Measurements from ENCODE around the gene SATB1. TPM values are rescaled to one million over a fixed set of nuclear protein-coding genes. Genes with fewer than 3 reads are reported as not detected.

The SATB1 gene
- total RNA-seq, 1 donor from 2014 or later = 30.2 TPM

DNA sequence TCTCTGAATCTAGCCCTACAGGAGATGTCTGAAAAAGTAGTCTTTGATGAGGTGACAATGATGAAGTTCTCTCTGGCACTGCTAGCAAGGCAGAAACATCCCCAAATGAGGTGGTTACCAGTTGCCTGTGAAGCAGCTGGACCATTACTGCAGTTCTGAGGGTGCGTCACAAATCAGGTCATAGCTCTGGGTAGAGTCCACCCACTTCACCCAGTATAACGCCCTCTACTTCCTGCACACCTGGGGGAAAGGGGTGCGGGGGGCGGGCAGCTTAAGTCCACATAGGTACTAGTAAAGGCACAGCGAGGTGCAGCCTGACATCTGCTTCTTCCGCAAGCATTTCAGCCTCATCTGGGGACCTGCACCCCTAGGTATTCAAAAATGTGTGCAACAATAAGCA lies 13.4 kb upstream of the SATB1 start:
- ATAC-seq (no peak), DNase-seq (no peak)
- intact Hi-C loops (cut with DNase I) = no loop called here
- Histone ChIP-seq H3K36me3 (no peaks in the 10 kb centered on the region), H3K4me1 (peaks cover 5% of the 10 kb centered on the region), H3K4me3 (no peak overlapping the region), H3K9me3 (no peaks in the 10 kb centered on the region), H3K27me3 (ENCODE audit: low read depth) (peaks cover 17% of the 10 kb centered on the region), H3K27ac (no peak overlapping the region)
- no peak for TF ChIP-seq CTCF (IDR thresholded peaks at IDR 0.05)

DNA sequence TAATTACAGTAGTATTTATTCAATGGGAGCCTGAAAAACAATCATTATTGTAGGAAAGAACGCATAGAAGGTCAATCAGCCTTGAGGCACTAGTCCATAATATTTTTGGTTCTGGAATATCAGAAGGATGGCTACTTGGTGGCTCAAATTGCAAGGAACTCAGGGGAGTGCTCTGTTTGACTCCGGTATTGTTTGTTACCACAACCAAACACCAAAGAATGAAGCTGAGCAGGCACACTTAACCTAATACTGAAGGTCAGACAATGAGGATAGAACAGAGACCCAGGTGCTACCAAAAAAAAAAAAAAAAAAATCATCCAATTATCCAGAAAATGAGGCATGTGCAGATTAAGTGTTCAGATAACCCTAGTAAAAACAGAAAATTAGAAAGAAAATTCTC lies 11.1 kb upstream of the SATB1 start:
- Histone ChIP-seq H3K36me3 (no peaks in the 10 kb centered on the region), H3K27ac (no peak overlapping the region), H3K9me3 (no peaks in the 10 kb centered on the region), H3K4me3 (no peak overlapping the region), H3K27me3 (ENCODE audit: low read depth) (peaks cover 7% of the 10 kb centered on the region), H3K4me1 (no peaks in the 10 kb centered on the region)
- intact Hi-C loops (cut with DNase I) = no loop called here
- ATAC-seq = no peak
- no peak for TF ChIP-seq CTCF (IDR thresholded peaks at IDR 0.05)
- DNase-seq = no peak

- Histone ChIP-seq H3K36me3 (no peaks in the 10 kb centered on the region), H3K4me3 (no peak overlapping the region), H3K9me3 (no peaks in the 10 kb centered on the region), H3K27me3 (ENCODE audit: low read depth) (peaks cover 7% of the 10 kb centered on the region), H3K4me1 (no peaks in the 10 kb centered on the region), H3K27ac (no peak overlapping the region)
- intact Hi-C loops (cut with DNase I) = no loop called here
- DNase-seq = no peak
- TF ChIP-seq CTCF (IDR thresholded peaks at IDR 0.05) = no peak
- no peak for ATAC-seq
Measured at GRCh38 chr3:18434711-18435110, 9.6 kb upstream of the SATB1 start.

- H3K4me3 ChIP-seq = no peak overlapping the region
- no peak for ATAC-seq
- H3K36me3 ChIP-seq = no peaks in the 10 kb centered on the region
- H3K27me3 ChIP-seq (ENCODE audit: low read depth) = peaks cover 7% of the 10 kb centered on the region
- H3K27ac ChIP-seq = no peak overlapping the region
- intact Hi-C loops (cut with DNase I) = no loop called here
- no peaks in the 10 kb centered on the region for H3K9me3 ChIP-seq
- H3K4me1 ChIP-seq = no peaks in the 10 kb centered on the region
- TF ChIP-seq CTCF (IDR thresholded peaks at IDR 0.05) = no peak
- no peak for DNase-seq
Measured at GRCh38 chr3:18432752-18433151, 7.6 kb upstream of the SATB1 start.

GRCh38 chr3:18431266-18431665 lies 6.1 kb upstream of the SATB1 start:
- H3K4me3 ChIP-seq = no peak overlapping the region
- no peak for DNase-seq
- TF ChIP-seq CTCF (IDR thresholded peaks at IDR 0.05) = no peak
- H3K4me1 ChIP-seq = peaks cover 5% of the 10 kb centered on the region
- peaks cover 7% of the 10 kb centered on the region for H3K27me3 ChIP-seq (ENCODE audit: low read depth)
- ATAC-seq = no peak
- intact Hi-C loops (cut with DNase I) = no loop called here
- no peak overlapping the region for H3K27ac ChIP-seq
- no peaks in the 10 kb centered on the region for H3K9me3 ChIP-seq
- no peaks in the 10 kb centered on the region for H3K36me3 ChIP-seq
